GM12878 (cell line): ENCODE results near the gene CYP26C1. TPM values are rescaled to one million over a fixed set of nuclear protein-coding genes. Genes with fewer than 3 reads are reported as not detected.

ENCODE experiments used
- ATAC-seq: fragments of 200-7000 bp; cut with Tn5 transposase; 3 replicates; pipeline ENCODE4 v1.9.1; 2020; ENCODE audit warnings: mild to moderate bottlenecking, moderate library complexity
- BruUV-seq: library from RNA; stranded (reverse); fragments of 400-500 nt; replicated peaks from 2 replicates; lab custom pipeline; 2021; lab: Mats Ljungman, UMichigan
- CTCF ChIA-PET: fragments of 300-600 bp; sonication (Branson Sonifier 250); formaldehyde crosslinking; extraction: SDS; loops from one replicate; lab custom pipeline; 2021; ENCODE audit warnings: inconsistent platforms; lab: Yijun Ruan, JAX
- POLR2A ChIA-PET: fragments of 350-600 bp; formaldehyde crosslinking; extraction: SDS; loops from one replicate; lab custom pipeline; 2021; ENCODE audit warnings: inconsistent platforms; lab: Charles Lee
- RAD21 ChIA-PET: fragments of 300-600 bp; sonication (Branson Sonifier 250); formaldehyde crosslinking; loops from one replicate; lab custom pipeline; 2023; ENCODE audit warnings: antibody characterized with exemption; ENCODE audit not compliant: unreplicated experiment; lab: Charles Lee
- SMC1A ChIA-PET: fragments of 300-600 bp; sonication (Branson Sonifier 250); formaldehyde crosslinking; loops from one replicate; lab custom pipeline; 2023; ENCODE audit not compliant: unreplicated experiment, uncharacterized antibody; lab: Charles Lee
- DNase-seq: peaks from one replicate; pipeline ENCODE4 v3.0.0-alpha.2; 2011; ENCODE audit warnings: low read depth, low spot score
- FAIRE-seq: peaks from 3 replicates; lab custom pipeline; 2011; peaks lifted over from hg19 to GRCh38; lab: Jason Lieb, UNC
- H2AFZ ChIP-seq: 2 replicates; pipeline ENCODE4 v1.6.0; 2011; ENCODE audit warnings: low read depth, low read length, control low read depth; ENCODE audit not compliant: control insufficient read depth
- H3K27ac ChIP-seq: 2 replicates; pipeline ENCODE4 v1.5.1; 2011; ENCODE audit warnings: control low read depth; ENCODE audit not compliant: control insufficient read depth, insufficient read depth
- H3K27me3 ChIP-seq, 2 experiments: replicated peaks in 1 of 2; 2 replicates each; pipeline versions ENCODE4 v1.6.0 to v1.6.1; 2011; ENCODE audit warnings: low read length in 1 of 2; ENCODE audit not compliant: control insufficient read depth in 2 of 2, insufficient read depth in 2 of 2
- H3K36me3 ChIP-seq, 2 experiments: 2 replicates each; pipeline ENCODE4 v1.5.1; 2011; ENCODE audit warnings: low read length in 1 of 2; ENCODE audit not compliant: control insufficient read depth in 2 of 2, insufficient read depth in 2 of 2
- H3K4me1 ChIP-seq: 2 replicates; pipeline ENCODE4 v1.6.1; 2011; ENCODE audit warnings: mild to moderate bottlenecking, low read length, moderate library complexity, mixed read lengths; ENCODE audit not compliant: control insufficient read depth, insufficient read depth
- H3K4me2 ChIP-seq: 2 replicates; pipeline ENCODE4 v1.6.0; 2011; ENCODE audit warnings: control low read depth; ENCODE audit not compliant: control insufficient read depth, insufficient read depth
- H3K4me3 ChIP-seq: fragments of 200-600 bp; sonication (generic); 2 replicates; pipeline ENCODE4 v1.5.1; 2016
- H3K79me2 ChIP-seq: 2 replicates; pipeline ENCODE4 v1.6.0; 2011; ENCODE audit warnings: low read length; ENCODE audit not compliant: control insufficient read depth, insufficient read depth
- H3K9ac ChIP-seq: 2 replicates; pipeline ENCODE4 v1.8.0; 2011; ENCODE audit warnings: low read length, control low read depth, mixed read lengths; ENCODE audit not compliant: control insufficient read depth, insufficient read depth
- H3K9me3 ChIP-seq: replicated peaks from 3 replicates; pipeline ENCODE4 v1.5.1; 2011; ENCODE audit warnings: mild to moderate bottlenecking, low read length; ENCODE audit not compliant: control insufficient read depth, insufficient read depth
- H4K20me1 ChIP-seq: 2 replicates; pipeline ENCODE4 v1.6.0; 2011; ENCODE audit not compliant: control insufficient read depth, insufficient read depth
- BACH1 ChIP-seq: fragments of 450-650 bp; IDR thresholded peaks from 2 replicates; pipeline ENCODE4 v1.6.1; 2017; ENCODE audit warnings: mild to moderate bottlenecking, borderline replicate concordance
- ESRRA ChIP-seq: IDR thresholded peaks from 2 replicates; pipeline ENCODE4 v1.6.1; 2012; ENCODE audit warnings: mild to moderate bottlenecking, low read length, improper control_type of control experiment
- GATAD2B ChIP-seq: fragments of 450-650 bp; conservative IDR thresholded peaks from 2 replicates; pipeline ENCODE4 v1.6.1; 2017; ENCODE audit warnings: low read depth, mild to moderate bottlenecking, moderate library complexity
- IRF4 ChIP-seq: IDR thresholded peaks from 2 replicates; pipeline ENCODE4 v1.6.1; 2011; ENCODE audit warnings: low read depth, low read length
- IRF5 ChIP-seq: fragments of 450-650 bp; IDR thresholded peaks from 2 replicates; pipeline ENCODE4 v1.6.1; 2017; ENCODE audit warnings: borderline replicate concordance
- MEF2A ChIP-seq: IDR thresholded peaks from 2 replicates; pipeline ENCODE4 v1.6.1; 2011; ENCODE audit warnings: low read depth, mild to moderate bottlenecking, low read length, moderate library complexity; ENCODE audit not compliant: insufficient read depth
- NFXL1 ChIP-seq: fragments of 450-650 bp; IDR thresholded peaks from 2 replicates; pipeline ENCODE4 v1.6.1; 2017; ENCODE audit warnings: antibody characterized with exemption, mild to moderate bottlenecking, borderline replicate concordance
- NFYA ChIP-seq: IDR thresholded peaks from 2 replicates; pipeline ENCODE4 v1.6.1; 2011; ENCODE audit warnings: low read depth, mild to moderate bottlenecking, low read length, improper control_type of control experiment, borderline replicate concordance
- PML ChIP-seq: IDR thresholded peaks from 2 replicates; pipeline ENCODE4 v1.6.1; 2012; ENCODE audit warnings: low read length, inconsistent platforms
- POLR2A ChIP-seq: IDR thresholded peaks from 2 replicates; pipeline ENCODE4 v1.6.1; 2011; ENCODE audit warnings: low read depth, mild to moderate bottlenecking, low read length
- POLR2AphosphoS2 ChIP-seq: IDR thresholded peaks from 2 replicates; pipeline ENCODE4 v1.6.1; 2011; ENCODE audit warnings: low read depth, mild to moderate bottlenecking, low read length, improper control_type of control experiment, moderate library complexity
- RUNX3 ChIP-seq: IDR thresholded peaks from 2 replicates; pipeline ENCODE4 v1.6.1; 2012; ENCODE audit warnings: low read length, inconsistent platforms
- SRF ChIP-seq, 2 experiments: IDR thresholded peaks; 2 replicates each; pipeline ENCODE4 v1.6.1; 2011; ENCODE audit warnings: low read depth in 2 of 2, low read length in 2 of 2, mild to moderate bottlenecking in 1 of 2, moderate library complexity in 1 of 2
- ZBED1 ChIP-seq: IDR thresholded peaks from 2 replicates; pipeline ENCODE4 v1.6.1; 2016; ENCODE audit warnings: borderline replicate concordance
- ZNF24 ChIP-seq: fragments of 450-650 bp; IDR thresholded peaks from 2 replicates; pipeline ENCODE4 v1.6.1; 2017; ENCODE audit warnings: antibody characterized with exemption, mild to moderate bottlenecking
- ZNF622 ChIP-seq: fragments of 450-650 bp; IDR thresholded peaks from 2 replicates; pipeline ENCODE4 v1.6.1; 2017; ENCODE audit warnings: mild to moderate bottlenecking, inconsistent platforms
- WGBS: methylation state at CpG from one replicate; pipeline ENCODE4 v1.1.6; 2016; ENCODE audit warnings: low lambda C conversion rate; ENCODE audit not compliant: insufficient replicate concordance, insufficient coverage; ENCODE audit errors: missing lambda C conversion rate; 5-methylcytosine and 5-hydroxymethylcytosine counted together
- in situ Hi-C: fragments of 300-500 bp; cut with MboI; formaldehyde crosslinking; loops from 9 replicates; pipeline ENCODE4 v1.14.3; 2018; ENCODE audit warnings: mixed read lengths
- intact Hi-C: fragments of 100-400 bp; cut with micrococcal nuclease; formaldehyde crosslinking; loops from one replicate; pipeline ENCODE4 v1.14.2; 2022; ENCODE audit not compliant: unreplicated experiment
- polyA plus RNA-seq, 11 experiments: library from polyadenylated mRNA; depleted of rRNA in 4 of 11; unstranded in 6 of 11; stranded (reverse) in 5 of 11; fragments of >200 nt; fragmentation: Nextera tagmentation in 4 of 11; fragmentation: Illumina TruSeq in 1 of 11; extraction: Ambion mirVana in 4 of 11; extraction: Trizol in 1 of 11; gene quantifications; 1 replicate in 1 of 11; 2 replicates in 10 of 11; pipeline versions ENCODE4 v1.2.1 to v1.2.3, GENCODE V29; 2011 to 2016; ENCODE audit warnings: inconsistent platforms in 2 of 11, missing spikeins in 2 of 11, low read depth in 1 of 11
- total RNA-seq, 4 experiments: library from RNA; depleted of rRNA in 3 of 4; stranded (reverse); fragments of >200 nt in 3 of 4; fragmentation: Illumina TruSeq in 1 of 4; extraction: Trizol in 1 of 4; gene quantifications; 2 replicates each; pipeline versions ENCODE4 v1.2.1 to v1.2.3, GENCODE V29; 2013 to 2021

Gene CYP26C1
- total and polyA plus RNA-seq, 10 of the 15 experiments (the other 5 are each of a cell fraction or from before 2014, with no cell fraction given), result under 0.01 to 0.08 TPM; not detected in 8

DNA sequence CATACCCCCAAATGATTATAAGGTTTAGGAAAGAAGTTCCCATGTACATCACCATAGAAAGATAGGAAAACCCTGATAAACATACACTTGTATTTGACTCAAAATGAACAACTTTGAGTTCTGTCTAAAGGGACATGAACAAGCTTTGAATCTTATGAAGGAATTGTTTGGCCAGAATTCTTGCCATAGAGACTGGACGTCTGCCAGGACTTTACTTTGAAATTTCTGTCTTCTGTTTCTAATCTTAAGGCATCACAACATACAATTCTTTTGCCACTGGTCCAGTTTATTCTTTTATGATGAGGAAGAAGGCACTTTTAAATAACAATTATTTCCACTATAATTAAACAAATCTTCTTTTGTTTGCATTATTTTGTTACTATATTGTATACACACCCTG is 26.2 kb upstream of the CYP26C1 start:
- H3K4me2 ChIP-seq, result no peak overlapping the region
- ChIA-PET POLR2A (no interaction called here), RAD21 (no interaction called here), CTCF (no interaction called here), SMC1A (interaction anchor here (1.0 kb wide), 1 partner anchor 28 kb away, joined by 3 read pairs; no protein-coding TSS in a partner anchor)
- no peak overlapping the region for H3K4me3 ChIP-seq
- H3K27ac ChIP-seq, result no peak overlapping the region
- no TSS peak for BruUV-seq
- FAIRE-seq (no peak), ATAC-seq (no peak), DNase-seq (no peak)
- H4K20me1 ChIP-seq, result no peaks in the 10 kb centered on the region
- H2AFZ ChIP-seq, result no peak overlapping the region
- H3K27me3 ChIP-seq, result no peaks in the 10 kb centered on the region
- WGBS, result 86% methylated on average over 1 of the region's 1 CpG
- H3K4me1 ChIP-seq, result no peaks in the 10 kb centered on the region
- intact Hi-C loops, result no loop called here
- in situ Hi-C loops, result no loop called here
- no peak overlapping the region for H3K9ac ChIP-seq
- no peaks in the 10 kb centered on the region for H3K36me3 ChIP-seq
- no peaks in the 10 kb centered on the region for H3K79me2 ChIP-seq
- no peaks in the 10 kb centered on the region for H3K9me3 ChIP-seq
- no peak for TF ChIP-seq IRF4
- TF ChIP-seq, all 136 proteins: peak for 0

- FAIRE-seq, result no peak
- 95% methylated on average over 1 of the region's 1 CpG for WGBS
- no TSS peak for BruUV-seq
- no peak for ATAC-seq
- H2AFZ ChIP-seq, result no peak overlapping the region
- no peaks in the 10 kb centered on the region for H3K36me3 ChIP-seq
- in situ Hi-C loops, result no loop called here
- ChIA-PET POLR2A (no interaction called here), RAD21 (interaction anchor here (0.8 kb wide), 1 partner anchor 196 kb away, joined by 4 read pairs; no protein-coding TSS in a partner anchor), CTCF (interaction anchor here (0.7 to 1.8 kb wide), 7 partner anchors 15 to 156 kb away, joined by 3 to 5 read pairs (median 4); no protein-coding TSS in a partner anchor), SMC1A (interaction anchor here (1.1 to 2.2 kb wide), 4 partner anchors 8 to 72 kb away, joined by 3 to 7 read pairs (median 4); no protein-coding TSS in a partner anchor)
- TF ChIP-seq RUNX3, result no peak
- no peak for TF ChIP-seq PML
- TF ChIP-seq MEF2A, result no peak
- TF ChIP-seq IRF5, result no peak
- no peak for TF ChIP-seq ZBED1
- no peak for TF ChIP-seq NFXL1
- no peak for TF ChIP-seq ZNF24
- no peak for TF ChIP-seq BACH1
- no peak for TF ChIP-seq POLR2A
- TF ChIP-seq POLR2AphosphoS2, result no peak
- TF ChIP-seq GATAD2B, result no peak
- no peak for TF ChIP-seq NFYA
- no peak for TF ChIP-seq ESRRA
- TF ChIP-seq SRF (IDR thresholded peaks at IDR 0.05; ENCODE audit: low read depth in 2 of 2, low read length in 2 of 2), result no peak
- TF ChIP-seq ZNF622, result no peak
- H3K4me1 ChIP-seq, result no peaks in the 10 kb centered on the region
- no peak overlapping the region for H3K9ac ChIP-seq
- H3K79me2 ChIP-seq, result no peaks in the 10 kb centered on the region
- no peaks in the 10 kb centered on the region for H3K9me3 ChIP-seq
- no peaks in the 10 kb centered on the region for H4K20me1 ChIP-seq
- no peak overlapping the region for H3K27ac ChIP-seq
- H3K27me3 ChIP-seq, result no peaks in the 10 kb centered on the region
- H3K4me3 ChIP-seq, result no peak overlapping the region
- no peak overlapping the region for H3K4me2 ChIP-seq
- no peak for DNase-seq
- intact Hi-C loops, result loop anchor here (1.0 to 5.0 kb wide), 2 partner anchors 72 to 154 kb away; no protein-coding TSS in a partner anchor
Observed at GRCh38 chr10:93039110-93039509, 21.5 kb upstream of the CYP26C1 start.
